ENCODE data around the gene GNLY.

- TF ChIP-seq ZNF274 (IDR thresholded peaks at IDR 0.05; ENCODE audit: low read depth, low read length), result no peak
- no peak for TF ChIP-seq YY1 (IDR thresholded peaks at IDR 0.05; ENCODE audit: insufficient read depth, insufficient read length)
- no peak for TF ChIP-seq SUZ12 (IDR thresholded peaks at IDR 0.05; ENCODE audit: extremely low read depth, insufficient read depth, insufficient read length)
Observed at GRCh38 chr2:85674417-85674816, 19.7 kb upstream of the GNLY start.

Measured in NT2/D1 (cell line).